ENCODE results near the gene UNC93B1.
"Not testable (repeated sequence)": the region's sequence is repeated elsewhere in the genome, so short reads cannot be mapped to it uniquely, and the experiment has no call there.

Gene UNC93B1

DNA sequence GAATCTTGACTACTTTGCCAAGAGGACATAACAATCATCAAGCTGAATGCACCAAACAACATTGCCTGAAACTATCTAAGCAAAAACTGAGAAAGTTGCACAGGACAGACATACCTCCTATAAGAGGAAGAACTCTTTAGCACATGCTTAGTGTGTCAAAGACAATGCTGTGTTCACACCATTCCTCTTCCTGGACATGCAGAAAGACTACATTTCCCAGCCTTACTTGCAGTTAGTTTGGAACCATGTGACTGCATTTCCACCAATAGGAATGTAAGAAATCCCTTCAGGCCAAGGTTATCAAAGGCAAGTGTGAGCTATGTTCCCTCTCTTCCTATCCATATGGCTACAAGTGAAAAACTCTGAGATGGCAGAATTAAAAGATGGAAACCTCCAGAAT is 39.2 kb downstream of the UNC93B1 start:
- H3K27ac ChIP-seq (ENCODE audit: low read length); H3K9me3 ChIP-seq (ENCODE audit: control insufficient read depth in 1 of 2, low read length in 2 of 2); H3K27me3 ChIP-seq (ENCODE audit: low read depth, low read length); H3K4me1 ChIP-seq (ENCODE audit: control insufficient read depth in 1 of 2, insufficient read depth in 2 of 2, low read length in 2 of 2); H3K36me3 ChIP-seq (ENCODE audit: control insufficient read depth in 1 of 2, insufficient read depth in 2 of 2, low read length in 2 of 2); H3K4me3 ChIP-seq (ENCODE audit: low read depth in 1 of 2, low read length in 2 of 2): not testable (repeated sequence)

- H3K4me3 ChIP-seq (ENCODE audit: low read depth in 1 of 2, low read length in 2 of 2); H3K27me3 ChIP-seq (ENCODE audit: low read depth, low read length); H3K9me3 ChIP-seq (ENCODE audit: control insufficient read depth in 1 of 2, low read length in 2 of 2); H3K27ac ChIP-seq (ENCODE audit: low read length); H3K4me1 ChIP-seq (ENCODE audit: control insufficient read depth in 1 of 2, insufficient read depth in 2 of 2, low read length in 2 of 2); H3K36me3 ChIP-seq (ENCODE audit: control insufficient read depth in 1 of 2, insufficient read depth in 2 of 2, low read length in 2 of 2): not testable (repeated sequence)
These were observed 40.0 kb downstream of the UNC93B1 start for GRCh38 chr11:67963879-67964278.

GRCh38 chr11:67963217-67963616 is 40.7 kb downstream of the UNC93B1 start:
- H3K27ac ChIP-seq (ENCODE audit: low read length); H3K36me3 ChIP-seq (ENCODE audit: control insufficient read depth in 1 of 2, insufficient read depth in 2 of 2, low read length in 2 of 2); H3K9me3 ChIP-seq (ENCODE audit: control insufficient read depth in 1 of 2, low read length in 2 of 2); H3K4me3 ChIP-seq (ENCODE audit: low read depth in 1 of 2, low read length in 2 of 2); H3K4me1 ChIP-seq (ENCODE audit: control insufficient read depth in 1 of 2, insufficient read depth in 2 of 2, low read length in 2 of 2); H3K27me3 ChIP-seq (ENCODE audit: low read depth, low read length): not testable (repeated sequence)

- H3K36me3 ChIP-seq (ENCODE audit: control insufficient read depth in 1 of 2, insufficient read depth in 2 of 2, low read length in 2 of 2); H3K4me3 ChIP-seq (ENCODE audit: low read depth in 1 of 2, low read length in 2 of 2); H3K9me3 ChIP-seq (ENCODE audit: control insufficient read depth in 1 of 2, low read length in 2 of 2); H3K4me1 ChIP-seq (ENCODE audit: control insufficient read depth in 1 of 2, insufficient read depth in 2 of 2, low read length in 2 of 2); H3K27ac ChIP-seq (ENCODE audit: low read length); H3K27me3 ChIP-seq (ENCODE audit: low read depth, low read length): not testable (repeated sequence)
These were observed 47.7 kb downstream of the UNC93B1 start for GRCh38 chr11:67956236-67956635.

DNA sequence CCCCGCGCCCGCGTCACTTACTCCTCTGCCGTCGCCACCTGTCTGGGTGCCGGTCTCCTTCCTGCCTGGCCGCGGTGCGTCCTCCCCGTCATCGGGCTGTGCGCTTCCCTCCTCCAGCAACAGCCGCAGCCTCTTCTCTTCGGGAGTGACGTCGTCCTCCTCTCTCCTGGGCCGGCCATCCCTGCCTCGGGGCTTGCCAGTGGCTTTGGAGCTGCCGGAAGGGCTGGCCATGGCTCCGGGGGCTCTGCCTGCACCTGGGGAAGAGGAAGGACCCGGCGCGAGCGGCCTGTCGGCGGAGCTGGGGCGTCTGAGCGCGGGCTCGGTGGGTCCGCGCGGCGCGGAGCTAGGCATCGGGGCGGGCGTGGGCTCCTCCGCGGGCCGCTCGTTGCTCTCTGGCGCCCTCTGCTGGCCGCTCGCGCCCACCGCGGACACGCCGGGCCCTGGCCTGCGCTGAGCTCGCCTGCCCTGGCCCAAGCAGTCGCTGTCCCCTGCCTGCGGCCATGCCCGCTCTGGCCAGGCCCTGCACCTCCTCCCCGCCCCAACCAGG is 48.4 kb downstream of the UNC93B1 start:
- peak overlapping the region in 1 of 2 donors; percentile 55 for H3K4me3 ChIP-seq (ENCODE audit: low read depth in 1 of 2, low read length in 2 of 2)
- H3K4me1 ChIP-seq (ENCODE audit: control insufficient read depth in 1 of 2, insufficient read depth in 2 of 2, low read length in 2 of 2); H3K27me3 ChIP-seq (ENCODE audit: low read depth, low read length); H3K27ac ChIP-seq (ENCODE audit: low read length); H3K9me3 ChIP-seq (ENCODE audit: control insufficient read depth in 1 of 2, low read length in 2 of 2); H3K36me3 ChIP-seq (ENCODE audit: control insufficient read depth in 1 of 2, insufficient read depth in 2 of 2, low read length in 2 of 2): not testable (repeated sequence)

- peak overlapping the region in 1 of 2 donors; percentile 55 for H3K4me3 ChIP-seq (ENCODE audit: low read depth in 1 of 2, low read length in 2 of 2)
- not testable (repeated sequence) for H3K4me1 ChIP-seq (ENCODE audit: control insufficient read depth in 1 of 2, insufficient read depth in 2 of 2, low read length in 2 of 2); H3K9me3 ChIP-seq (ENCODE audit: control insufficient read depth in 1 of 2, low read length in 2 of 2); H3K27ac ChIP-seq (ENCODE audit: low read length); H3K27me3 ChIP-seq (ENCODE audit: low read depth, low read length); H3K36me3 ChIP-seq (ENCODE audit: control insufficient read depth in 1 of 2, insufficient read depth in 2 of 2, low read length in 2 of 2)
These were observed 48.9 kb downstream of the UNC93B1 start for GRCh38 chr11:67954971-67955370.

GRCh38 chr11:67954251-67954650 is 49.6 kb downstream of the UNC93B1 start:
- H3K4me3 ChIP-seq (ENCODE audit: low read depth in 1 of 2, low read length in 2 of 2); H3K4me1 ChIP-seq (ENCODE audit: control insufficient read depth in 1 of 2, insufficient read depth in 2 of 2, low read length in 2 of 2); H3K36me3 ChIP-seq (ENCODE audit: control insufficient read depth in 1 of 2, insufficient read depth in 2 of 2, low read length in 2 of 2); H3K27ac ChIP-seq (ENCODE audit: low read length); H3K27me3 ChIP-seq (ENCODE audit: low read depth, low read length); H3K9me3 ChIP-seq (ENCODE audit: control insufficient read depth in 1 of 2, low read length in 2 of 2): not testable (repeated sequence)

GRCh38 chr11:67950705-67951104 is 53.2 kb downstream of the UNC93B1 start:
- H3K27me3 ChIP-seq (ENCODE audit: low read depth, low read length); H3K36me3 ChIP-seq (ENCODE audit: control insufficient read depth in 1 of 2, insufficient read depth in 2 of 2, low read length in 2 of 2): not testable (repeated sequence)

GRCh38 chr11:67947785-67948184 is 56.1 kb downstream of the UNC93B1 start:
- not testable (repeated sequence) for H3K4me3 ChIP-seq (ENCODE audit: low read depth in 1 of 2, low read length in 2 of 2); H3K27ac ChIP-seq (ENCODE audit: low read length); H3K27me3 ChIP-seq (ENCODE audit: low read depth, low read length); H3K4me1 ChIP-seq (ENCODE audit: control insufficient read depth in 1 of 2, insufficient read depth in 2 of 2, low read length in 2 of 2); H3K9me3 ChIP-seq (ENCODE audit: control insufficient read depth in 1 of 2, low read length in 2 of 2); H3K36me3 ChIP-seq (ENCODE audit: control insufficient read depth in 1 of 2, insufficient read depth in 2 of 2, low read length in 2 of 2)

More at GRCh38 chr11:67950705-67951104, 53.2 kb downstream of the UNC93B1 start:
- not testable (repeated sequence) for H3K9me3 ChIP-seq (ENCODE audit: control insufficient read depth in 1 of 2, low read length in 2 of 2); H3K4me3 ChIP-seq (ENCODE audit: low read depth in 1 of 2, low read length in 2 of 2); H3K27ac ChIP-seq (ENCODE audit: low read length); H3K4me1 ChIP-seq (ENCODE audit: control insufficient read depth in 1 of 2, insufficient read depth in 2 of 2, low read length in 2 of 2)

- H3K4me1 ChIP-seq (ENCODE audit: control insufficient read depth in 1 of 2, insufficient read depth in 2 of 2, low read length in 2 of 2); H3K36me3 ChIP-seq (ENCODE audit: control insufficient read depth in 1 of 2, insufficient read depth in 2 of 2, low read length in 2 of 2); H3K4me3 ChIP-seq (ENCODE audit: low read depth in 1 of 2, low read length in 2 of 2); H3K9me3 ChIP-seq (ENCODE audit: control insufficient read depth in 1 of 2, low read length in 2 of 2); H3K27ac ChIP-seq (ENCODE audit: low read length); H3K27me3 ChIP-seq (ENCODE audit: low read depth, low read length): not testable (repeated sequence)
These were observed 57.5 kb downstream of the UNC93B1 start for GRCh38 chr11:67946403-67946802.

GRCh38 chr11:67943406-67943805 is 60.5 kb downstream of the UNC93B1 start:
- not testable (repeated sequence) for H3K4me3 ChIP-seq (ENCODE audit: low read depth in 1 of 2, low read length in 2 of 2); H3K4me1 ChIP-seq (ENCODE audit: control insufficient read depth in 1 of 2, insufficient read depth in 2 of 2, low read length in 2 of 2); H3K27me3 ChIP-seq (ENCODE audit: low read depth, low read length); H3K36me3 ChIP-seq (ENCODE audit: control insufficient read depth in 1 of 2, insufficient read depth in 2 of 2, low read length in 2 of 2); H3K9me3 ChIP-seq (ENCODE audit: control insufficient read depth in 1 of 2, low read length in 2 of 2); H3K27ac ChIP-seq (ENCODE audit: low read length)

All from muscle layer of duodenum (tissue), 2 donors.